MV-4-11 (cell line): ENCODE data around the gene ARID4B.
A peak's percentile ranks its signal among the peaks of the same experiment; 100 is the strongest.
"Not testable (repeated sequence)": the region's sequence is repeated elsewhere in the genome, so short reads cannot be mapped to it uniquely, and the experiment has no call there.

Experiments used
- DNase-seq: peaks from one replicate; lab custom pipeline; 2025; lab: John Stamatoyannopoulos, UW

ARID4B gene

GRCh38 chr1:235268379-235269125 is 59.4 kb downstream of the ARID4B start:
- no peak for DNase-seq

GRCh38 chr1:235266967-235267366 is 61.0 kb downstream of the ARID4B start:
- no peak for DNase-seq

- DNase-seq = no peak
Observed at GRCh38 chr1:235266325-235266724, 61.7 kb downstream of the ARID4B start.

GRCh38 chr1:235265900-235266299 is 62.1 kb downstream of the ARID4B start:
- no peak for DNase-seq

GRCh38 chr1:235264327-235264726 is 63.7 kb downstream of the ARID4B start:
- DNase-seq = no peak

GRCh38 chr1:235262539-235262938 is 65.4 kb downstream of the ARID4B start:
- no peak for DNase-seq

- no peak for DNase-seq
Observed at GRCh38 chr1:235261243-235261642, 66.7 kb downstream of the ARID4B start.

GRCh38 chr1:235259133-235259778 is 68.7 kb downstream of the ARID4B start:
- DNase-seq = no peak

- not testable (repeated sequence) for DNase-seq
Observed at GRCh38 chr1:235258068-235258467, 69.9 kb downstream of the ARID4B start.

GRCh38 chr1:235254721-235255120 is 73.3 kb downstream of the ARID4B start:
- no peak for DNase-seq

- DNase-seq = peak; percentile 70
Observed at GRCh38 chr1:235253219-235253962, 74.6 kb downstream of the ARID4B start.

GRCh38 chr1:235250430-235250829 is 77.5 kb downstream of the ARID4B start:
- DNase-seq = no peak

GRCh38 chr1:235246022-235246948 is 81.7 kb downstream of the ARID4B start:
- DNase-seq = peak; percentile 17

- DNase-seq = no peak
Observed at GRCh38 chr1:235244974-235245592, 82.9 kb downstream of the ARID4B start.

- DNase-seq = no peak
Observed at GRCh38 chr1:235240960-235241359, 87.0 kb downstream of the ARID4B start.

GRCh38 chr1:235239851-235240250 is 88.1 kb downstream of the ARID4B start:
- peak; percentile 56 for DNase-seq

GRCh38 chr1:235238558-235238957 is 89.4 kb downstream of the ARID4B start:
- DNase-seq = no peak

- no peak for DNase-seq
Observed at GRCh38 chr1:235236128-235236527, 91.9 kb downstream of the ARID4B start.

- DNase-seq = no peak
Observed at GRCh38 chr1:235229868-235230267, 98.1 kb downstream of the ARID4B start.

GRCh38 chr1:235227414-235227813 is 100.6 kb downstream of the ARID4B start:
- DNase-seq = no peak

GRCh38 chr1:235226933-235227332 is 101.0 kb downstream of the ARID4B start:
- no peak for DNase-seq
